ENCODE measurements around the gene PPP1R12A. TPM values are rescaled to one million over a fixed set of nuclear protein-coding genes. Genes with fewer than 3 reads are reported as not detected.

PPP1R12A gene
- polyA plus RNA-seq, 2 of the 4 experiments (the other 2 are of a cell fraction), result 28.0 to 74.8 TPM

DNA sequence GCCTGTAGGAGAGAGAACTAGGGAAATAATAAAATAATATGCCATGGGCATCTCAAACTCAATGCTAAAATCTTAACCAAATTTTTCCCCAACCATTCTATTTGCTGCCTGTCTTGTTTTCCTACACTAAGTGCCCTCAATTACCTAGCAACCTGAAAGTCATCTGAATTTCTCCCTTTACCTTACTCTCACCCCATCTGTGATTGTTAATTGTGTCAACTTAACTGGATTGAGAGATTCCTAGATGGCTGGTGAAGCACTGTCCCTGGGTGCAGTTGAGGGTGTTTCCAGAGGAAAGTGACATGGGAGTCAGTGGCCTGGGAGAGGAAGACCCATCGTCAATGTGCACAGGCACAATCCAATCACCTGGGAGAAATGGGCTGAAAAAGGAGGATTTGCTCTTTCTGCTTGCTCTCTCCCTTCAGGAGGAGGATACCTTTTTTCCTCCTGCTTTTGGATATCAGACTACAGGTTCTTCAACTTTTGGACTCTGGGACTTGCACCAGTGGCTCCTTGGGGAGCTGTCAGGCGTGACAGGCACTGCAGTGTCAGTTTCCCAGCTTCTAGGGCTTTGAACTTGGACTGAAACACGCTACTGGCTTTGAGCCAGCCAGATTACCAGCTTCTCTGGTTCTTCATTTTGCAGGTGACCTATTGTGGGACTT lies 100.1 kb downstream of the PPP1R12A start:
- TF ChIP-seq HOXB5 (CRISPR knock-in tag; IDR thresholded peaks at IDR 0.05), result no peak
- no peak for TF ChIP-seq MAFK (IDR thresholded peaks at IDR 0.05; ENCODE audit: partially characterized antibody)
- DNase-seq (ENCODE audit: low read depth in 1 of 2, low spot score in 1 of 2) (no peak), FAIRE-seq (no peak), ATAC-seq (no peak; a peak in 1 of 6 replicates)
- ChIA-PET CTCF (no interaction called here), POLR2A (no interaction called here)
- Histone ChIP-seq H3K4me1 (no peaks in the 10 kb centered on the region), H3K4me3 (no peak overlapping the region), H3K27ac (no peak overlapping the region), H3K4me2 (no peak overlapping the region), H3K9me3 (peaks cover 23% of the 10 kb centered on the region)
- WGBS (ENCODE audit: missing lambda C conversion rate), result 93% methylated on average over 3 of the region's 3 CpGs

DNA sequence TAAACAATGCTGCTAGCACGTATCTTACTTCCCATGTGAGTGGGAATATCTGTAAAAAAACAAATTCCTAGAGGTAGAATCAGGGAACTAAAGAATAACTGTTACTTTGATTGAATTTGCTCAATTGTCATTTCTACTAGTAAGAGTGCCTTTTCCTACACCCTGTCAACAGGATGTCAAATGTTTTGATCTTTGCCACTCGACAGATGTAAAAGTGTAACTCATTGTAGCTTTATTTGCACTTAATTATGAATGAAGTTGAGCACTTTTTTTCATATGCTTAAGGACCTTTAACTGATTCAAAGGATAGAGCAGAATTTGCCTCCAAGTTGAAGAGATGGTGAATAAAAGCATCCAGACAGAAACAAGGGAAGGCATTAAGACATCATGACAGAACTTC lies 104.5 kb downstream of the PPP1R12A start:
- Histone ChIP-seq H3K4me2 (no peak overlapping the region), H3K9me3 (no peaks in the 10 kb centered on the region), H3K27ac (no peak overlapping the region), H3K4me3 (no peak overlapping the region), H3K4me1 (no peaks in the 10 kb centered on the region)
- no peak for TF ChIP-seq NR3C1 (IDR thresholded peaks at IDR 0.05)
- no peak for TF ChIP-seq ZC3H11A (IDR thresholded peaks at IDR 0.05)
- no peak for TF ChIP-seq CBX8 (IDR thresholded peaks at IDR 0.05)
- no peak for TF ChIP-seq FOSL2 (IDR thresholded peaks at IDR 0.05)
- no peak for TF ChIP-seq FOSL2 (CRISPR knock-in tag; IDR thresholded peaks at IDR 0.05)
- TF ChIP-seq, protein P1, sequence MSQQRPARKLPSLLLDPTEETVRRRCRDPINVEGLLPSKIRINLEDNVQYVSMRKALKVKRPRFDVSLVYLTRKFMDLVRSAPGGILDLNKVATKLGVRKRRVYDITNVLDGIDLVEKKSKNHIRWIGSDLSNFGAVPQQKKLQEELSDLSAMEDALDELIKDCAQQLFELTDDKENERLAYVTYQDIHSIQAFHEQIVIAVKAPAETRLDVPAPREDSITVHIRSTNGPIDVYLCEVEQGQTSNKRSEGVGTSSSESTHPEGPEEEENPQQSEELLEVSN (IDR thresholded peaks at IDR 0.05; ENCODE audit: borderline replicate concordance, low read depth), result no peak
- no peak for TF ChIP-seq CBX2 (IDR thresholded peaks at IDR 0.05; ENCODE audit: borderline replicate concordance, low read depth)
- no peak for TF ChIP-seq RNF2 (IDR thresholded peaks at IDR 0.05; ENCODE audit: borderline replicate concordance, low read depth)
- TF ChIP-seq HOXB5 (CRISPR knock-in tag; IDR thresholded peaks at IDR 0.05), result no peak
- no peak for TF ChIP-seq GATA3 (IDR thresholded peaks at IDR 0.05; ENCODE audit: borderline replicate concordance)
- TF ChIP-seq MYC (IDR thresholded peaks at IDR 0.05; ENCODE audit: borderline replicate concordance, low read length), result no peak
- TF ChIP-seq CEBPB (IDR thresholded peaks at IDR 0.05), result no peak
- TF ChIP-seq, protein P2, sequence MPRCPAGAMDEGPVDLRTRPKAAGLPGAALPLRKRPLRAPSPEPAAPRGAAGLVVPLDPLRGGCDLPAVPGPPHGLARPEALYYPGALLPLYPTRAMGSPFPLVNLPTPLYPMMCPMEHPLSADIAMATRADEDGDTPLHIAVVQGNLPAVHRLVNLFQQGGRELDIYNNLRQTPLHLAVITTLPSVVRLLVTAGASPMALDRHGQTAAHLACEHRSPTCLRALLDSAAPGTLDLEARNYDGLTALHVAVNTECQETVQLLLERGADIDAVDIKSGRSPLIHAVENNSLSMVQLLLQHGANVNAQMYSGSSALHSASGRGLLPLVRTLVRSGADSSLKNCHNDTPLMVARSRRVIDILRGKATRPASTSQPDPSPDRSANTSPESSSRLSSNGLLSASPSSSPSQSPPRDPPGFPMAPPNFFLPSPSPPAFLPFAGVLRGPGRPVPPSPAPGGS (IDR thresholded peaks at IDR 0.05), result no peak
- TF ChIP-seq HDAC2 (IDR thresholded peaks at IDR 0.05), result no peak
- TF ChIP-seq, protein P3, sequence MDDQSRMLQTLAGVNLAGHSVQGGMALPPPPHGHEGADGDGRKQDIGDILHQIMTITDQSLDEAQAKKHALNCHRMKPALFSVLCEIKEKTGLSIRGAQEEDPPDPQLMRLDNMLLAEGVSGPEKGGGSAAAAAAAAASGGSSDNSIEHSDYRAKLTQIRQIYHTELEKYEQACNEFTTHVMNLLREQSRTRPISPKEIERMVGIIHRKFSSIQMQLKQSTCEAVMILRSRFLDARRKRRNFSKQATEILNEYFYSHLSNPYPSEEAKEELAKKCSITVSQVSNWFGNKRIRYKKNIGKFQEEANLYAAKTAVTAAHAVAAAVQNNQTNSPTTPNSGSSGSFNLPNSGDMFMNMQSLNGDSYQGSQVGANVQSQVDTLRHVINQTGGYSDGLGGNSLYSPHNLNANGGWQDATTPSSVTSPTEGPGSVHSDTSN (IDR thresholded peaks at IDR 0.05), result no peak
- no peak for TF ChIP-seq EHMT2 (IDR thresholded peaks at IDR 0.05; ENCODE audit: low read depth)
- ATAC-seq (no peak), DNase-seq (ENCODE audit: low read depth in 1 of 2, low spot score in 1 of 2) (no peak), FAIRE-seq (peak; percentile 51)
- WGBS (ENCODE audit: missing lambda C conversion rate), result 89% methylated on average over 2 of the region's 2 CpGs
- POLR2A ChIA-PET, result no interaction called here
- CTCF ChIA-PET, result interaction anchor here (0.7 kb wide), 1 partner anchor 21 kb away, joined by 3 read pairs; no protein-coding TSS in a partner anchor

DNA sequence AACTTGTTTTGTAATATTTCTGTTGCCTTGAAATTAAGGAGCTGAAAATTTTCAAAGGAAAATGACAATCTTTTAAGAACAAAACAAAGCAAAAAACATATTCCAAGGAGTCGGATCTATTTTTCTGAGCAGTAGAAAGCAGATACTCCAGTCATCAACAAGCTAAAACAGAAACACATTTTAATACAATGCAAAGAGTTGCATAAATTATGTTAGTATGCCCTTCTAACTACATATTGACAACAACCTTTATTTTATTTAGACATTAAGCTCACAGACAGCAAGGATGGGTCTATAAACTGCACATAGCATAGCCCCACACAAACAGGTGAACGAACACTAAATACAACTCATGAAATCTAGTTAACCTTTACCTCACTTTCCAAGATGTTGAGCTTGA lies 106.0 kb downstream of the PPP1R12A start:
- H3K4me1 ChIP-seq, result no peaks in the 10 kb centered on the region
- H3K4me3 ChIP-seq, result no peak overlapping the region
- CTCF ChIA-PET, result no interaction called here
- WGBS (ENCODE audit: missing lambda C conversion rate), result 93% methylated on average over 2 of the region's 2 CpGs
- DNase-seq (ENCODE audit: low read depth in 1 of 2, low spot score in 1 of 2) (no peak), FAIRE-seq (peak; percentile 72), ATAC-seq (no peak)
- TF ChIP-seq SREBF2 (IDR thresholded peaks at IDR 0.05) (no peak), HOXA7 (CRISPR knock-in tag; IDR thresholded peaks at IDR 0.05) (no peak), RARB (CRISPR knock-in tag; IDR thresholded peaks at IDR 0.05) (no peak), CBX2 (IDR thresholded peaks at IDR 0.05; ENCODE audit: borderline replicate concordance, low read depth) (no peak), KDM1A (IDR thresholded peaks at IDR 0.05; ENCODE audit: low read depth) (no peak), NR3C1 (IDR thresholded peaks at IDR 0.05) (no peak), CHD4 (IDR thresholded peaks at IDR 0.05; ENCODE audit: borderline replicate concordance) (no peak), CHD2 (IDR thresholded peaks at IDR 0.05; ENCODE audit: low read length, partially characterized antibody) (no peak), NFE2L2 (conservative IDR thresholded peaks at IDR 0.05; ENCODE audit: low read length) (no peak), TP53 (CRISPR knock-in tag; IDR thresholded peaks at IDR 0.05) (no peak), RCOR1 (IDR thresholded peaks at IDR 0.05; ENCODE audit: low read depth, low read length) (no peak), SMC3 (IDR thresholded peaks at IDR 0.05) (no peak), HEYL (CRISPR knock-in tag; IDR thresholded peaks at IDR 0.05) (no peak), POLR2AphosphoS2 (conservative IDR thresholded peaks at IDR 0.05; ENCODE audit: low read length) (no peak), ZFP36 (IDR thresholded peaks at IDR 0.05; ENCODE audit: borderline replicate concordance, partially characterized antibody) (no peak), FOSL2 (IDR thresholded peaks at IDR 0.05) (no peak), FOSL2 (CRISPR knock-in tag; IDR thresholded peaks at IDR 0.05) (no peak), NPAS2 (CRISPR knock-in tag; IDR thresholded peaks at IDR 0.05; ENCODE audit: borderline replicate concordance) (no peak)
- H3K27ac ChIP-seq, result no peak overlapping the region
- POLR2A ChIA-PET, result no interaction called here
- H3K9me3 ChIP-seq, result no peaks in the 10 kb centered on the region
- no peak overlapping the region for H3K4me2 ChIP-seq
